Measurements from ENCODE around the gene CD4.

The CD4 gene

DNA sequence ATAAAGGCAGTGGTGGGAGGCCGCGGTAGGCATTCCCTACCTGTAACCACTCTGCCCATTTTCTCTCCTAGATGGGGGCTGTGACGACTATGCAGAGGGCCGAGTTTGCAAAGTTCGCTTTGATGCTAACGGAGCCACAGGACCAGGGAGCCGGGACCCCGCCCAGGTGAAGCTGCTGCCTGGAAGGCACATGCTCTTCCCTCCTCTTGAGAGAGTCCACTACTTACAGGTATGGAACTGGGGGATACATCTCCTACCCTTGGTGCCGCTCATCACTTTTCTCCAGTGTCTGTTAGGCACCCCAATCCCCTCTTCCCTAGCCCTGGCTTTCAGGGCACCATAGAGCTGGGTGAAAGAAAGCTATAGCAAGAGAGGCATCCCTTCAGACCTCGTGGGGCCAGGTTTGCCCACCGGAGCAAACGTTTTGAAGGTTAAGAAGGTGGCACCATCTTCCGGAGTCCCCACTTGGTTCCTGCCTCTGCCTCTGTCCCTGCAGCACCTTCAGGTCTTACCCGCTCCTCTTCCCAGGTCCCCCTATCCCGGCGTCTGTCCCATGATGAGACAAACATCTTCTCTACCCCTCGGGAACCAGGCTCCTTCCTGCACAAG, 36.9 kb downstream of the CD4 start:
- DNase-seq (ENCODE audit: low spot score) = no peak
- in situ Hi-C loops (cut with MboI; ENCODE audit: low sequenced_read_pairs, unreplicated experiment) = loop anchor here (10.0 kb wide), 1 partner anchor 71 kb away; the partner anchor contains the start of gene MLF2
- TF ChIP-seq, protein P1, sequence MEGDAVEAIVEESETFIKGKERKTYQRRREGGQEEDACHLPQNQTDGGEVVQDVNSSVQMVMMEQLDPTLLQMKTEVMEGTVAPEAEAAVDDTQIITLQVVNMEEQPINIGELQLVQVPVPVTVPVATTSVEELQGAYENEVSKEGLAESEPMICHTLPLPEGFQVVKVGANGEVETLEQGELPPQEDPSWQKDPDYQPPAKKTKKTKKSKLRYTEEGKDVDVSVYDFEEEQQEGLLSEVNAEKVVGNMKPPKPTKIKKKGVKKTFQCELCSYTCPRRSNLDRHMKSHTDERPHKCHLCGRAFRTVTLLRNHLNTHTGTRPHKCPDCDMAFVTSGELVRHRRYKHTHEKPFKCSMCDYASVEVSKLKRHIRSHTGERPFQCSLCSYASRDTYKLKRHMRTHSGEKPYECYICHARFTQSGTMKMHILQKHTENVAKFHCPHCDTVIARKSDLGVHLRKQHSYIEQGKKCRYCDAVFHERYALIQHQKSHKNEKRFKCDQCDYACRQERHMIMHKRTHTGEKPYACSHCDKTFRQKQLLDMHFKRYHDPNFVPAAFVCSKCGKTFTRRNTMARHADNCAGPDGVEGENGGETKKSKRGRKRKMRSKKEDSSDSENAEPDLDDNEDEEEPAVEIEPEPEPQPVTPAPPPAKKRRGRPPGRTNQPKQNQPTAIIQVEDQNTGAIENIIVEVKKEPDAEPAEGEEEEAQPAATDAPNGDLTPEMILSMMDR (IDR thresholded peaks at IDR 0.05; ENCODE audit: borderline replicate concordance, control extremely low read depth, extremely low read depth, insufficient read depth, missing control alignments) = no peak

DNA sequence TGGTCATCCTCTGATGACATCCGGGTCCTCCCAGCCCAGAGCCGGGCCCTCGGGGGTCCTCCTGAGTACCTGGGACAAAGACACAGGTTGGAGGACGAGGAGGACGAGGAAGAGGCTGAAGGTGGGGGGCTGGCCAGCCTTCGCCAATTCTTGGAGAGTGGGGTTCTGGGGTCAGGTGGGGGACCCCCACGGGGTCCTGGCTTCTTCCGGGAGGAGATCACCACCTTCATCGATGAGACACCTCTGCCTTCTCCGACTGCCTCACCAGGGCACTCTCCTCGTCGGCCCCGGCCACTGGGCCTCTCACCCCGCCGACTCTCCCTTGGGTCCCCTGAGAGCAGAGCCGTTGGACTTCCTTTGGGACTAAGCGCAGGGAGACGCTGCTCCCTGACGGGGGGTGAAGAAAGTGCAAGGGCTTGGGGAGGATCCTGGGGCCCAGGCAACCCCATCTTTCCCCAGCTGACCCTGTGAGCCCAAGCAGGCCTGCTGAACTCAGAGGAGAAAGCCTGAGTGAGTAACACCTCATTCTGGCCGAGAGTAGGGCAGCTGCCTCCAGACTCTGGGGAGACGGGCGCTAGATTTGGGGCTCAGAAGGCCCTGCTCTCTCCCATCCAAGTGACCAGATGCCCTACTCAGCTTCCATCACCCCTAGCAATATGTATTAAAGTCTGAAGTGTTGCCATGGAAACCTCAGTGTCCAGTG, 37.6 kb downstream of the CD4 start:
- DNase-seq (ENCODE audit: low spot score) = no peak
- in situ Hi-C loops (cut with MboI; ENCODE audit: low sequenced_read_pairs, unreplicated experiment) = loop anchor here (10.0 kb wide), 1 partner anchor 72 kb away; the partner anchor contains the start of gene MLF2
- TF ChIP-seq, protein P1 (IDR thresholded peaks at IDR 0.05; ENCODE audit: borderline replicate concordance, control extremely low read depth, extremely low read depth, insufficient read depth, missing control alignments) = no peak

DNA sequence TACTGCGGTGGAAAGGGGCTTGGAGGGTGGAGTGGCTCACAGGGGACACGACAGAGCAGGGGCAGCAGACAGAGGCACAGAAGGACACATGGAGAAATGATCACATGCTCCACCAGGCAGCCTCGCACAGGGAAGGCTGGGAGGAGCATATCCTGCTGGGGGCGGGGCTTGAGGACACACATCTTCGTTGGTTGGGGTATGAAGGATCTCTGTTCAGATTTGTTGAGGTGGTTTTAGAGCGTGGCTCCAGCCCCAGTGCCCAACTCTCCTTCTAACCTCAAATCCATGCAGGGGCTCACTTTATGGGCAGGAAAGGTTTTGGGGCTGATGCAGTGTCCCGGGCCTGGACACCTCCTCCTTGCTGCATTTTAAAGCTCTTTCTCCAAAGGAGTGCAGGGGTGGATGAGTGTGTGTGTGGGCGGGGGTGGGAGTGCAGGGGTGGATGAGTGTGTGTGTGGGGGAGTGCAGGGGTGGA, 38.1 kb downstream of the CD4 start:
- in situ Hi-C loops (cut with MboI; ENCODE audit: low sequenced_read_pairs, unreplicated experiment) = loop anchor here (10.0 kb wide), 1 partner anchor 73 kb away; the partner anchor contains the start of gene MLF2
- DNase-seq (ENCODE audit: low spot score) = peak; percentile 68
- TF ChIP-seq, protein P1 (IDR thresholded peaks at IDR 0.05; ENCODE audit: borderline replicate concordance, control extremely low read depth, extremely low read depth, insufficient read depth, missing control alignments) = no peak

DNA sequence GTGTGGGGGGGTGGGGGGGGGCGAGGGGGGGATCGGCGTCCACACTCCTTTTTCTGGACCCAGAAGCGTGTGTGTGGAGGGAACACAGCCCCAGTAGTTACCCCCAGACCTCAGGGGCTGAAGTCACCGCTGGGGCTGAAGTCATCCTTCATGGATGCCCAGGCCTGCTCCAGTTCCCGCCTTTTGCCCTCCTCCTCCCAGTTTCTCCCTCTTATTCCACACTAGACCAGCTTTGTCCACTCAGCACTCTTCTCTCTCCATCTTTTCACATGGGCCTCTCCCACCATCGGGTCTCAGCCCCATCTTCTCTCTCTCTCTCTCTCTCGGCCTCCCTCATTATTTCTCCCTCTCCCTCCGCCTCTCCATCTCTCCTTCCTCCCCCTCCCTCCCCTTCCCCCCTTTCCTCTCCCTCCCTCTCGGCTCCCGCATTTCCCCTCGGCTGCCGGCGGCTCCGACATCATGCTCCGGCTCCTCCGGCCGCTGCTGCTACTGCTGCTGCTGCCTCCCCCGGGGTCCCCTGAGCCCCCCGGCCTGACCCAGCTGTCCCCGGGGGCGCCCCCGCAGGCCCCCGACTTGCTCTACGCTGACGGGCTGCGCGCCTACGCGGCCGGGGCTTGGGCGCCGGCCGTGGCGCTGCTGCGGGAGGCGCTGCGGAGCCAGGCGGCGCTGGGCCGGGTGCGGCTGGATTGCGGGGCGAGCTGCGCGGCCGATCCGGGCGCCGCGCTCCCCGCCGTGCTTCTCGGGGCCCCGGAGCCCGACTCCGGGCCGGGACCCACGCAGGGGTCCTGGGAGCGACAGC, 38.9 kb downstream of the CD4 start, which contains the start of gene P3H3:
Gene P3H3 (plus strand): TSS at position 426 of the 799 bp plus-strand sequence. CDS start 34 bp downstream, at position 460.
- in situ Hi-C loops (cut with MboI; ENCODE audit: low sequenced_read_pairs, unreplicated experiment) = loop anchor here (10.0 kb wide), 1 partner anchor 73 kb away; the partner anchor contains the start of gene MLF2
- TF ChIP-seq, protein P1 (IDR thresholded peaks at IDR 0.05; ENCODE audit: borderline replicate concordance, control extremely low read depth, extremely low read depth, insufficient read depth, missing control alignments) = peak; percentile 22
- DNase-seq (ENCODE audit: low spot score) = no peak

DNA sequence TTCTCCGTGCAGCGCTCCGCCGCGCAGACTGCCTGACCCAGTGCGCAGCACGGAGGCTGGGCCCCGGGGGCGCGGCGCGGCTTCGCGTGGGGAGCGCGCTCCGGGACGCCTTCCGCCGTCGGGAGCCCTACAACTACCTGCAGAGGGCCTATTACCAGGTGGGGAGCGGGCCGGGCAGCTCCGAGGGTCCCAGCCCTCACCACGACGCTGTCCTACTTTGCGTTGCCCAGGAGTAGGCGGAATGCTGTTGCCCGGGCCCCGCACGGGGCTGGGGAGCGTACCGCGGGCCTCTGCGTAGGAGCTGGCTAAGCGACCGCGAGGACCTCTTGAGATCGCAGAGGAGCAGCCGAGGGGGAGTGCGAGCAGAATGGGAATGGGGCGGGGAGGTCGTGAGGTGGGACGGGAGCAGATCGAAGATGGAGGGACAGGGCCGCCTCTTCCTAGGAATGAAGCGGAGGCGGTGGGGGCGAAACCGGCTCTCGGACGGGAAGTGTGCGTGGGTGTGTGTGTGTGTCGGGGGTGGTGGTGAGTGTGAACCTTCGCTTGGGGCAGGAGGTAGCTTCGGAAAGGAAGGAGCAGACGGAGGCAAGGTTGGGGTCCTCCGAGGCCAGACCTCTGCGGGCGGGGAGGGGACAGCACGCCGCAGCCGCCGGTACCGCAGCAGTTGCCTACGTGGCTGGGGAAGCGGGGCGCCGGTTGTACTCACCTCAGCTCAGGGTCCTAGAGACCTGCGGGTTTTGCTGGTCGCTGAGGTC, 39.6 kb downstream of the CD4 start:
- in situ Hi-C loops (cut with MboI; ENCODE audit: low sequenced_read_pairs, unreplicated experiment) = loop anchor here (10.0 kb wide), 1 partner anchor 74 kb away; the partner anchor contains the start of gene MLF2
- peak; percentile 71 for DNase-seq (ENCODE audit: low spot score)
- TF ChIP-seq, protein P1 (IDR thresholded peaks at IDR 0.05; ENCODE audit: borderline replicate concordance, control extremely low read depth, extremely low read depth, insufficient read depth, missing control alignments) = no peak

Measured in GM13976 (cell line).